Measurements from ENCODE around the gene PPA1. TPM values are rescaled to one million over a fixed set of nuclear protein-coding genes. Genes with fewer than 3 reads are reported as not detected.

Gene PPA1
- total and polyA plus RNA-seq, 2 donors (not counting 3 experiments of a cell fraction or from before 2014, with no cell fraction given) = 63.5 to 140 TPM

DNA sequence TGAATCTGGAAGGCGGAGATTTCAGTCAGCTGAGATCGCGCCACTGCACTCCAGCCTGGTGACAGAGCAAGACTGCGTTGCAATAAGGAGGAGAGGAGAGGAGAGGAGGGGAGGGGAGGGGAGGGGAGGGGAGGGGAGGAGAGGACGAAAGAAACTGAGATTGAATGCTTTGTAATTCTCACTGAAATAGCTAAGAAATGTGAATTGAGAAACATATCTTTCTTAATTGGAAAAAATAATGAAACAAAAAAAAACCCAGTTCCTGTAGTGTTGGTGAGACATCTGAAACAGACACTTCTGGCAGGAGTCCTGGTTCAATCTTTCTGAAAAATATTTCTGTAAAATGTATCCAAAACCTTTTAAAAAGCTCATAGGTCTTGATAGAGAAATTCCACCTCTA, 26.5 kb downstream of the PPA1 start:
- no peak overlapping the region for H2AFZ ChIP-seq (ENCODE audit: low read depth, low read length)
- no peak for FAIRE-seq
- no peak overlapping the region for H3K4me2 ChIP-seq (ENCODE audit: insufficient read depth, low read length)
- no peaks in the 10 kb centered on the region for H3K27me3 ChIP-seq (ENCODE audit: control insufficient read depth in 2 of 2, insufficient read depth in 2 of 2, low read length in 2 of 2)
- H3K36me3 ChIP-seq (ENCODE audit: control insufficient read depth in 2 of 2, extremely low read depth in 1 of 2, insufficient read depth in 2 of 2, low read length in 2 of 2) = peaks cover 5 to 28% of the 10 kb centered on the region in 2 experiments
- H3K9me1 ChIP-seq (replicated peaks; ENCODE audit: control insufficient read depth, extremely low read depth, insufficient read depth, low read length) = no peaks in the 10 kb centered on the region
- no peaks in the 10 kb centered on the region for H3K9me3 ChIP-seq (replicated peaks; ENCODE audit: control insufficient read depth, insufficient read depth, low read length)
- TF ChIP-seq GATA2 (IDR thresholded peaks at IDR 0.05; ENCODE audit: insufficient read depth, insufficient read length, low read depth, low read length) (no peak), FOS (IDR thresholded peaks at IDR 0.05; ENCODE audit: borderline replicate concordance, insufficient read depth, low read length) (no peak), JUN (IDR thresholded peaks at IDR 0.05; ENCODE audit: borderline replicate concordance, insufficient read depth, insufficient read length, low read depth) (no peak), MAX (IDR thresholded peaks at IDR 0.05; ENCODE audit: insufficient read depth, insufficient read length) (no peak)
- CTCF ChIA-PET = interaction anchor here (0.5 to 2.2 kb wide), 4 partner anchors 11 to 420 kb away, joined by 3 to 10 read pairs (median 4); no protein-coding TSS in a partner anchor
- H3K27ac ChIP-seq (ENCODE audit: insufficient read depth, low read depth, low read length) = no peak overlapping the region
- H4K20me1 ChIP-seq (replicated peaks; ENCODE audit: control insufficient read depth, extremely low read depth, insufficient read depth, low read length) = no peaks in the 10 kb centered on the region
- dilution Hi-C loops (cut with MboI; ENCODE audit: extremely low pct_ligation_motif_present, low sequenced_read_pairs) (no loop called here), intact Hi-C loops (cut with micrococcal nuclease) (no loop called here)
- H3K4me3 ChIP-seq (replicated peaks in 1 of 3; ENCODE audit: insufficient read depth in 1 of 3, low read depth in 1 of 3, low read length in 3 of 3) = no peak overlapping the region
- BruUV-seq (replicated peaks) = no TSS peak
- no peak overlapping the region for H3K9ac ChIP-seq (replicated peaks; ENCODE audit: extremely low read depth, insufficient read depth, low read length)
- H3K4me1 ChIP-seq (ENCODE audit: control insufficient read depth, extremely low read depth, insufficient read depth, low read length) = no peaks in the 10 kb centered on the region
- no peaks in the 10 kb centered on the region for H3K79me2 ChIP-seq (ENCODE audit: control insufficient read depth, insufficient read depth, low read length)
- DNase-seq (ENCODE audit: low read depth, low spot score) = no peak
- POLR2A ChIA-PET = no interaction called here

DNA sequence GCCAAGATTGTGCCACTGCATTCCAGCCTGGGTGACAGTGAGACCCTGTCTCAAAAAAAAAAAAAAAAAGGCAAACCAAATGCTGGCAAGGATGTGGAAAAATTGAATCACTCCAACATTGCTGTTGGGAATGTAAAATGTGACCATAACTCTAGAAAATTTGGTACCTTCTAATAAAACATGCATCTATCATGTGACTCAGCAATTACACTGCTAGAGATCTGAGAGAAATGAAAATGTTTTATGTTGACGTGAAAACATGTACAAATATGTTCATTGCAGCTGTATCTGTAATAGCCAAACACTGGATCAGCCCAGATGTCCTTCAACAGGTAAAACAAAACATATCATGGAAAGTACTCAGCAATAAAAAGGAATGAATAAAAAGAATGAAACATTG, 32.1 kb downstream of the PPA1 start:
- peaks cover 2 to 17% of the 10 kb centered on the region in 2 experiments for H3K36me3 ChIP-seq (ENCODE audit: control insufficient read depth in 2 of 2, extremely low read depth in 1 of 2, insufficient read depth in 2 of 2, low read length in 2 of 2)
- intact Hi-C loops (cut with micrococcal nuclease) (loop anchor here (5.0 kb wide), 1 partner anchor 54 kb away; the partner anchor contains the start of gene TYSND1), dilution Hi-C loops (cut with MboI; ENCODE audit: extremely low pct_ligation_motif_present, low sequenced_read_pairs) (no loop called here)
- CTCF ChIA-PET = interaction anchor here (2.8 kb wide), 1 partner anchor 55 kb away, joined by 11 read pairs; the partner anchor contains the start of gene TYSND1
- no peaks in the 10 kb centered on the region for H4K20me1 ChIP-seq (replicated peaks; ENCODE audit: control insufficient read depth, extremely low read depth, insufficient read depth, low read length)
- no peaks in the 10 kb centered on the region for H3K79me2 ChIP-seq (ENCODE audit: control insufficient read depth, insufficient read depth, low read length)
- BruUV-seq (replicated peaks) = no TSS peak
- POLR2A ChIA-PET = no interaction called here
- DNase-seq (ENCODE audit: low read depth, low spot score) (no peak), FAIRE-seq (no peak)
- no peaks in the 10 kb centered on the region for H3K9me3 ChIP-seq (replicated peaks; ENCODE audit: control insufficient read depth, insufficient read depth, low read length)
- H3K27me3 ChIP-seq (ENCODE audit: control insufficient read depth in 2 of 2, insufficient read depth in 2 of 2, low read length in 2 of 2) = no peaks in the 10 kb centered on the region
- no peaks in the 10 kb centered on the region for H3K9me1 ChIP-seq (replicated peaks; ENCODE audit: control insufficient read depth, extremely low read depth, insufficient read depth, low read length)
- H2AFZ ChIP-seq (ENCODE audit: low read depth, low read length) = no peak overlapping the region
- no peaks in the 10 kb centered on the region for H3K4me1 ChIP-seq (ENCODE audit: control insufficient read depth, extremely low read depth, insufficient read depth, low read length)
- no peak overlapping the region for H3K4me3 ChIP-seq (replicated peaks in 1 of 3; ENCODE audit: insufficient read depth in 1 of 3, low read depth in 1 of 3, low read length in 3 of 3)
- no peak overlapping the region for H3K27ac ChIP-seq (ENCODE audit: insufficient read depth, low read depth, low read length)
- TF ChIP-seq GATA2 (IDR thresholded peaks at IDR 0.05; ENCODE audit: insufficient read depth, insufficient read length, low read depth, low read length) (no peak), MAX (IDR thresholded peaks at IDR 0.05; ENCODE audit: insufficient read depth, insufficient read length) (no peak)
- no peak overlapping the region for H3K4me2 ChIP-seq (ENCODE audit: insufficient read depth, low read length)
- no peak overlapping the region for H3K9ac ChIP-seq (replicated peaks; ENCODE audit: extremely low read depth, insufficient read depth, low read length)
